IMR-90 (cell line): ENCODE measurements around the gene BRD8.

Source experiments
- CEBPB ChIP-seq: IDR thresholded peaks from 2 replicates; pipeline ENCODE4 v1.6.1; 2012; ENCODE audit warnings: low read depth, low read length, improper control_type of control experiment
- CHD1 ChIP-seq: IDR thresholded peaks from 2 replicates; pipeline ENCODE4 v1.6.1; 2012; ENCODE audit warnings: low read depth, low read length, improper control_type of control experiment
- CTCF ChIP-seq: conservative IDR thresholded peaks from 2 replicates; pipeline ENCODE4 v1.5.1; 2012; ENCODE audit warnings: mild to moderate bottlenecking, low read depth, low read length, improper control_type of control experiment
- FOS ChIP-seq: fragments of 150-350 bp; IDR thresholded peaks from 2 replicates; pipeline ENCODE4 v1.6.1; 2016; ENCODE audit warnings: low read depth, low read length
- MAFK ChIP-seq: IDR thresholded peaks from 2 replicates; pipeline ENCODE4 v1.6.1; 2012; ENCODE audit warnings: low read depth, low read length, improper control_type of control experiment
- MXI1 ChIP-seq: IDR thresholded peaks from 2 replicates; pipeline ENCODE4 v1.6.1; 2012; ENCODE audit warnings: low read depth, mild to moderate bottlenecking, low read length, moderate library complexity, borderline replicate concordance
- RFX5 ChIP-seq: IDR thresholded peaks from 2 replicates; pipeline ENCODE4 v1.8.0; 2012; ENCODE audit warnings: low read depth, mild to moderate bottlenecking, low read length, moderate library complexity
- SMC3 ChIP-seq: fragments of 150-350 bp; IDR thresholded peaks from 2 replicates; pipeline ENCODE4 v1.6.1; 2016; ENCODE audit warnings: low read depth, mild to moderate bottlenecking, antibody characterized with exemption, low read length, moderate library complexity

DNA sequence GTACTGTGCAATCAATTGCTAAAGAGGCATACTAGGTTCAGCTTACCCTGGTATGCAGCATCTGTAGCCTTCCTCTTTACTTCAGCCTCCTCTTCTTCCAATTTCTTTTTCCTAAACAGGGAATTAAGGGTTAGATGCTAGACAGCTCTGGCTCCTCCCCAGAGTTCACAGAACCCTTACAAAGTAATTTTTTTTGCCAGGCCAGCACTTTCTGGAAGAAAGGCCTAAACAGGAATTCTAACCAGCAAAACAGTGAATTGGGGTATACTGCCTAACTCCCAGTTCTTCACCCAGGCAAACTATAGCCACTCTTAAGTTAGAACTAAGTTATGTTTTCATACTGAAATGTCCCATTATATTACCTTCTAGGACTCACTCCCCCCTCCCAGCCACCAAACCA is 8.1 kb downstream of the BRD8 start:
- TF ChIP-seq CTCF, result no peak
- no peak for TF ChIP-seq CHD1
- peak; percentile 16; the same call in 1 of the 2 replicates for TF ChIP-seq MAFK
- no peak for TF ChIP-seq CEBPB
- TF ChIP-seq FOS, result no peak
- no peak for TF ChIP-seq RFX5
- no peak for TF ChIP-seq SMC3
- no peak for TF ChIP-seq MXI1
